Hepatocyte (in vitro differentiated cells): ENCODE measurements around the gene PSG7.
"Not testable (repeated sequence)": the region's sequence is repeated elsewhere in the genome, so short reads cannot be mapped to it uniquely, and the experiment has no call there.

Experiments
- EZH2 ChIP-seq: fragments of 200-600 bp; sonication (generic); IDR thresholded peaks from 2 replicates; pipeline ENCODE4 v1.6.1; 2016; ENCODE audit warnings: antibody characterized with exemption, mild to moderate bottlenecking, borderline replicate concordance
- EZH2phosphoT487 ChIP-seq: fragments of 200-600 bp; sonication (generic); IDR thresholded peaks from one replicate; pipeline ENCODE4 v1.6.1; 2018; ENCODE audit warnings: antibody characterized with exemption, mild to moderate bottlenecking, low read depth, moderate library complexity; ENCODE audit not compliant: unreplicated experiment, severe bottlenecking
- TF ChIP-seq, protein P1 (sequence below): fragments of 200-600 bp; sonication (generic); IDR thresholded peaks from 2 replicates; pipeline ENCODE4 v1.5.1; 2016; ENCODE audit warnings: antibody characterized with exemption, mild to moderate bottlenecking; ENCODE audit not compliant: poor library complexity

DNA sequence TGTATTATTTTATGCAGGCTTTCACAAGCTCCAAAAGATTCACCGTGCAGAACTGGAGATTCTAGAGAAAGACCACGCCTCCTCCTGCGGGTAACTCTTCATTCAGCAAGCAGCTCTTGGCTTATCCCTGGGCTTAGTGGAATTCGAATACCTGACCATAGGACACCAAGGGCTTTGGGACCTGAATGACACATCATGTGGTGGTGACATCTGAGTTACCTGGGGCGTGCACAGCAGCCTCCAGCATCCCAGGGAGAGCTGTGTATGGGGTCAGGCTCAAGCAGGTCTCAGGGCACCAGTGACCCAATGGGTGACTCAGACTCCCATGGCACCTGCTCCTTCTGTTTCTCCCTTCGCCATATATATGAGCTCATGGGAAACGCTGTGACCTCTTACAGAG, 46.6 kb downstream of the PSG7 start:
- TF ChIP-seq, protein P1, sequence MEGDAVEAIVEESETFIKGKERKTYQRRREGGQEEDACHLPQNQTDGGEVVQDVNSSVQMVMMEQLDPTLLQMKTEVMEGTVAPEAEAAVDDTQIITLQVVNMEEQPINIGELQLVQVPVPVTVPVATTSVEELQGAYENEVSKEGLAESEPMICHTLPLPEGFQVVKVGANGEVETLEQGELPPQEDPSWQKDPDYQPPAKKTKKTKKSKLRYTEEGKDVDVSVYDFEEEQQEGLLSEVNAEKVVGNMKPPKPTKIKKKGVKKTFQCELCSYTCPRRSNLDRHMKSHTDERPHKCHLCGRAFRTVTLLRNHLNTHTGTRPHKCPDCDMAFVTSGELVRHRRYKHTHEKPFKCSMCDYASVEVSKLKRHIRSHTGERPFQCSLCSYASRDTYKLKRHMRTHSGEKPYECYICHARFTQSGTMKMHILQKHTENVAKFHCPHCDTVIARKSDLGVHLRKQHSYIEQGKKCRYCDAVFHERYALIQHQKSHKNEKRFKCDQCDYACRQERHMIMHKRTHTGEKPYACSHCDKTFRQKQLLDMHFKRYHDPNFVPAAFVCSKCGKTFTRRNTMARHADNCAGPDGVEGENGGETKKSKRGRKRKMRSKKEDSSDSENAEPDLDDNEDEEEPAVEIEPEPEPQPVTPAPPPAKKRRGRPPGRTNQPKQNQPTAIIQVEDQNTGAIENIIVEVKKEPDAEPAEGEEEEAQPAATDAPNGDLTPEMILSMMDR = not testable (repeated sequence)
- TF ChIP-seq EZH2, EZH2phosphoT487: not testable (repeated sequence)
